ENCODE measurements around the gene SIRT7. TPM values are rescaled to one million over a fixed set of nuclear protein-coding genes. Genes with fewer than 3 reads are reported as not detected.
A peak's percentile ranks its signal among the peaks of the same experiment; 100 is the strongest.

The SIRT7 gene
- total RNA-seq, 1 donor from 2014 or later = 32.8 TPM

DNA sequence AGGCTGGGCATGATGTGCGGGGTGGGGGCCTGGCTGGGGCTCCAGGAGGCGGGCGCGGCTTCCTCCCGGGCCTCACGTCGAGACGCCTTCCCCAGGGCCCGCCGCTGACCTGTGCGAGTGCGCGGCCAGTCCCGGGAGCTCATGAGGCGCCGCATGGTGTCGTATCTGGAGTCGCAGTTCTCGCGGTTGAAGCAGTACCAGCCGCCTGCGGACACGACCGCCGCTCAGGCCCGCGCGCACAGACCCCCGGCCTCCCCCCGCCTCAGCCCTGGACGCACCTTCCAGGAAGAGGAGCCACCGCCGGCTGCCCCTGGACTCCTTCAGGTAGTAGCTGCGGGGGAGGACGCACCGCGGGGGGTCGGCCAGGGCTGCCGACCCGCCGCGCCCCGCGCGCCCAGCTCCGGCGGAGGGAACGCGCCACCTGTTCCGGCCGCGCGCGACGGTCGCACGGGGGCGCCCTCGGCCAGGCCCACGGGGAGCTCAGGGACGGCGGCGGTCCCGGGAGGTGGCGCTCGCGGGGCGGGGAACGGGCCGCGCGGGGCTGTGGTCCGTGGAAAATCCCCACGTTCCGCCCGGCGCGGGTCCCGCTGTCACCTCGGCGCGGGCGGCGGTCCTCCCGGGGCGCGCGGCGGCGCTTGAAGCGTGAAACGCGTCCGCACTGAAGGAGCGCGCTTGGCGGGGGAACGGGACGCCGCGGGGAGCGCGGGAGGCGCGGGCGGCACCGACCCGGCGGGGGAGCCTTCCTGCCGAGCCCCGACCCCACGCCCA lies 41.6 kb upstream of the SIRT7 start:
- no peak overlapping the region for H3K27ac ChIP-seq
- peak overlapping the region; percentile 58 for H3K4me3 ChIP-seq
- H3K36me3 ChIP-seq = no peaks in the 10 kb centered on the region
- TF ChIP-seq, protein P1, sequence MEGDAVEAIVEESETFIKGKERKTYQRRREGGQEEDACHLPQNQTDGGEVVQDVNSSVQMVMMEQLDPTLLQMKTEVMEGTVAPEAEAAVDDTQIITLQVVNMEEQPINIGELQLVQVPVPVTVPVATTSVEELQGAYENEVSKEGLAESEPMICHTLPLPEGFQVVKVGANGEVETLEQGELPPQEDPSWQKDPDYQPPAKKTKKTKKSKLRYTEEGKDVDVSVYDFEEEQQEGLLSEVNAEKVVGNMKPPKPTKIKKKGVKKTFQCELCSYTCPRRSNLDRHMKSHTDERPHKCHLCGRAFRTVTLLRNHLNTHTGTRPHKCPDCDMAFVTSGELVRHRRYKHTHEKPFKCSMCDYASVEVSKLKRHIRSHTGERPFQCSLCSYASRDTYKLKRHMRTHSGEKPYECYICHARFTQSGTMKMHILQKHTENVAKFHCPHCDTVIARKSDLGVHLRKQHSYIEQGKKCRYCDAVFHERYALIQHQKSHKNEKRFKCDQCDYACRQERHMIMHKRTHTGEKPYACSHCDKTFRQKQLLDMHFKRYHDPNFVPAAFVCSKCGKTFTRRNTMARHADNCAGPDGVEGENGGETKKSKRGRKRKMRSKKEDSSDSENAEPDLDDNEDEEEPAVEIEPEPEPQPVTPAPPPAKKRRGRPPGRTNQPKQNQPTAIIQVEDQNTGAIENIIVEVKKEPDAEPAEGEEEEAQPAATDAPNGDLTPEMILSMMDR (IDR thresholded peaks at IDR 0.05) = peak; percentile 64
- ATAC-seq (peak; percentile 92 to 93), DNase-seq (peak; percentile 86)
- peaks cover 52% of the 10 kb centered on the region for H3K27me3 ChIP-seq (ENCODE audit: low read depth)
- peaks cover 14% of the 10 kb centered on the region for H3K4me1 ChIP-seq
- intact Hi-C loops (cut with DNase I) = no loop called here
- no peaks in the 10 kb centered on the region for H3K9me3 ChIP-seq

DNA sequence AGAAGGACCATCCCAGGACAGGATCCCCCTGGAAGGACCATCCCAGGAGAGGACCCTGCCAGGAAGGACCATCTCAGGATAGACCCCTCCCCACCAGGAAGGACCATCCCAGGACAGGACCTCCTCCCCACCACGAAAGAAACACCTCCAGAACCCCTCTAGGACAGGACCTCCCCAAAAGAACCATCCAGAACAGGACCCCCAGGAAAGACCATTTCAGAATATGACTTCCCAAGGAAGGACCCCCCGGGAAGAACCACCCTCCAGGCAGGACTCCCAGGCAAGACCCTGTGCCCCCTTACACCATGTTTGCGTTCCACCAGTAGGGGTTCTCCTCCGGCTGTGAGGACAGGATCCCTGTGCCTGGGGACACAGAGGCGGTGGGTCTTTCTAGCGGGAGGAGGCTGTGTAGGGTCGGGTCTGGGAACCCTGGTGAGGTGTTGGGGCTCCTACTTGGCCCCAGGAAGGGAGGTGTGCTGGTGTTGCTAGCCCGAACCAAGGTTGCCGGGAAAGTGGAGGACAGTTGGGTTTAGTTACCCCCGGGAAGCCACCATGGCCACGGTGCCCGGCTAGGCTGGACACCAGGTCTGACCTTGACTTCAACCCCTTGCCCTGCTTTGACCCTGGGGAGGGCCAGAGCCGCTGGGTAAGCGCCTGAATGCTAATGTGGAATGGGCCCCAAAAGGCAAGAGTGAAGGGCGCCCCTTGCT lies 40.8 kb upstream of the SIRT7 start:
- peaks cover 14% of the 10 kb centered on the region for H3K4me1 ChIP-seq
- no peaks in the 10 kb centered on the region for H3K36me3 ChIP-seq
- no peak overlapping the region for H3K27ac ChIP-seq
- H3K27me3 ChIP-seq (ENCODE audit: low read depth) = peaks cover 49% of the 10 kb centered on the region
- H3K4me3 ChIP-seq = peak overlapping the region; percentile 58
- intact Hi-C loops (cut with DNase I) = no loop called here
- no peaks in the 10 kb centered on the region for H3K9me3 ChIP-seq
- ATAC-seq = no peak
- no peak for DNase-seq
- TF ChIP-seq, protein P1 (IDR thresholded peaks at IDR 0.05) = no peak

DNA sequence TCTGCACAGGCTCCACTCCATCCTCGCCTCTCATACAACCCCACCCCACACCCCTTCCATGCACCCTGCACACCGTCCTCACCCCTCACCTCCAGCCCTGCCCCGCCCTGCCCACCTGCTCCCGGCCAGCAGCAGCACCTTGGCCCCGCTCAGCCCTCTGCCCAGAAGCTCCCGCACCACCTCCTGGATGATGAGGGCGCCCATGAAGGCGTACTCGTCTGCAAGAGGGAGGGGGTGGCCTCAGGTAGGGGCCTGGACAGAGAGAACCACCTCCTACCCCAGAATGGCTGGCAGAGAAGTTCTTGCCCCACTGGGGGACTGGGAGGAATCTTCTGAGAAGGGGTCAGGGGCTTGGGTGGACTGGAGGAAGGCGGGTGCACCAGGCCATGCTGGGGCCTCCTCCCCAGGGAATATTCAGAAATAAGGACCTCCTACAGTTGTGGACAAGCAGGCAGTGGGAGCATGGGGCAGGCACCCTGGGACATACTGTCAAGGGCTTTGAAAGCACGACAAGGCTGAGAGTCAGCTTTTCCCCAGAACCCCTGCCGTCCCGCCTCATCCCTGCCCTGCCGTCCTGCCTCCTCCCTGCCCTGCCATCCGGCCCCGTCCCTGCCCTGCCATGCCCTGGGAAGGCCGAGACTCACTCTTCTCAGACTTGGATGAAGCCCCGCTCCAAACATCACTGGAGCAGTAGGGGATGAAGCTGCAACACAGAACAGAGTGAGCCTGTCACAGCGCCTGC lies 39.9 kb upstream of the SIRT7 start:
- peaks cover 48% of the 10 kb centered on the region for H3K27me3 ChIP-seq (ENCODE audit: low read depth)
- peaks cover 14% of the 10 kb centered on the region for H3K4me1 ChIP-seq
- DNase-seq = no peak
- TF ChIP-seq, protein P1 (IDR thresholded peaks at IDR 0.05) = no peak
- no peak overlapping the region for H3K27ac ChIP-seq
- ATAC-seq = no peak
- intact Hi-C loops (cut with DNase I) = no loop called here
- no peak overlapping the region for H3K4me3 ChIP-seq
- no peaks in the 10 kb centered on the region for H3K36me3 ChIP-seq
- no peaks in the 10 kb centered on the region for H3K9me3 ChIP-seq

DNA sequence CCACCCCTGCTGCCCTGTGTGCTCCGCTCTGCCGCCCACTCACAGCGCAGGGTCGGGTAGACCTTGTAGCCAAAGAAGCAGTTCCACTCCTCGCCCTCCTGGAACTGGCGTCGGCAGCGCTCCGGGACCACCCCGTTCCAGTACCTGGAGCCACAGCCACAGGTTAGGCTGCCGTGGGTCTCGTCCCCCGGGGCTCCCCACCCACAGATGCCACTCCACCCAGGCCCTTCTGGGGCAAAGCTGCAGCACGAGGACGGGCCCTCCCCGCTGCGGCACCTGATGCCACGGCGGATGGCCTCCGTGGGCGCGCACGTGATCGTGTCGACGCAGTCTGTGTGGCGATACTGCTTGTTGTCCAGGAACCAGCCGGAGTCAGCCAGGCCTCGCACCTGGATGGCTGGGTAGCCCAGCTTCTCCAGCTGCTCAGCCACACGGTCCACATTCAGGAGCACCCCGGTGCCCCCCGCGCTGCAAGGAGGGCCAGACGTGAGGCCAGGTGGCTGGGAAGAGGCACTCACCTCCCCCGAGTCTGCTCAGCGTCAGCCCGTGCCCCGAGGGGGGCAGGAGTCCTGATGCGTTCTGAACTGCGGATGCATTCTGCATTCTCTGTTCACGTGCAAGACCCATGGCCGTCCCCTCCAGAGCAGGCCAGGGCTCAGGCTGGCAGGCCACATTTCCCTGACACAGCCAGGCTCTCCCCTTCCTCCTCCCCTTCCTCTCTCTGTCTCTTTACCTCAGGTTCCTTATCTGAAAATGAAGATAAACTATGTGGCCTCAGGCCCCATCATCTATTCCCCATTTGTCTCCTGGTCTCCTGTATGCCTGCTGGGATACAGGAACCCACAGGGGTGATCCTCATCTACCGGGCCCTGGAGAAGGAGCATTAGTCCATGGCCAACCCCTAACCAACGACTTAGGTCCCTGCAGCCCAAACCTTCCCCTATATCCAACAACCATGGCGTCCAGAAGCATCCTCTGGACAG lies 38.9 kb upstream of the SIRT7 start:
- ATAC-seq = no peak
- intact Hi-C loops (cut with DNase I) = no loop called here
- DNase-seq = no peak

More for the DNA sequence above, 38.9 kb upstream of the SIRT7 start:
- Histone ChIP-seq H3K9me3 (no peaks in the 10 kb centered on the region), H3K36me3 (no peaks in the 10 kb centered on the region), H3K4me3 (no peak overlapping the region), H3K27me3 (ENCODE audit: low read depth) (peaks cover 38% of the 10 kb centered on the region), H3K4me1 (peaks cover 14% of the 10 kb centered on the region), H3K27ac (no peak overlapping the region)
- TF ChIP-seq, protein P1 (IDR thresholded peaks at IDR 0.05) = no peak
